ENCODE results near the gene NKX2-1.

The NKX2-1 gene

DNA sequence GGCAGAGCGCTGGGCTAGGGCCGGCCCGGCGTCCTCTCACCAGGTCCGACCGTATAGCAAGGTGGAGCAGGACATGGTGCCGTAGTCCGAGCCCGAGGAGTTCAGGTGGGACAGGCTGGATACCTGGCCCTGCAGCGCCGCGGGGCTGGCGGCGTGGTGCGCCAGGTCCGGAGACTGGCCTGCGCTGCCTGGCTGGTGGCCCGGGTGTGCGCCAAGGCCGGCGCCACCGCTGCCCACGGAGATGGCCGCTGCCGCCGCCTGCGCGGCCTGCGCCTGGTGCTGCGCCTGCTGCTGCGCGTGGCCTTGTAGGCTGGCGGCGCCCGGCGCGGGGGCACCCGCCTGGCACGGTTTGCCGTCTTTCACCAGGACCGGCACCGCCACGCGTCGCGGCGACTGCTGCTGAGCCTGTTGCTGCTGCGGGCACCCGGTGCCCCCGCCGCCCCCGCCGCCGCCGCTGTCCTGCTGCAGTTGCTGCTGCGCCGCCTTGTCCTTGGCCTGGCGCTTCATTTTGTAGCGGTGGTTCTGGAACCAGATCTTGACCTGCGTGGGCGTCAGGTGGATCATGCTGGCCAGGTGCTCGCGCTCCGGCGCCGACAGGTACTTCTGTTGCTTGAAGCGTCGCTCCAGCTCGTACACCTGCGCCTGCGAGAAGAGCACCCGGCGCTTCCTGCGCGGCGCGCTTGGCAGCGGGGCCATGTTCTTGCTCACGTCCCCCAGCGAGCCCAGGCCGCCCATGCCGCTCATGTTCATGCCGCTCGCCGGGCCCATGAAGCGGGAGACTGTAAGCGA, 2.6 kb downstream of the NKX2-1 start:
- no peak for FAIRE-seq

DNA sequence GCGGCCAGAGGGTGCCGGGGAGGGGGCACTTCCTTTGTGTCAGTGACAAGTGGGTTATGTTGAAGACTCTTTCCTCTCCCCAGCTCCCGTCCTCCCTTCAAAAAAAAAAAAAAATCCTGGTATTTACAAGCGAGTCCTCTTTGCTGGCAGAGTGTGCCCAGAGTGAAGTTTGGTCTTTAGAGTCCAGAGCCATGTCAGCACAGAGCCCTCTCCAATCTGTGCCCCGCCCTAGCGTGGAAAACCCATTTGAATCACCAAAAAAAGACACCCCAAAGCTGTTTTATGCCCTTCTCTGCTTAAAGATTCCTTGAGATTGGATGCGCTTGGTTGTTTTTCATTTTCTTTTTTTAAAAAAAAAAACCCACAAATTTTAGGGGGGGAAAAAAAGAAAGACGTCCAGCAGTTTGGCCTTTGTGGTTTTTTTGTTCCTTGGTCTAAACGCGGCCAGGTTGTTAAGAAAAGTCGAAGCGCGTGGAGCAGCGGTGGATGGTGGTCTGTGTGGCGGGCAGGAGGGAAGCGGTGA, 3.3 kb downstream of the NKX2-1 start:
- no peak for FAIRE-seq

GRCh38 chr14:36515896-36516718, 3.9 kb downstream of the NKX2-1 start:
- no peak for FAIRE-seq

- no peak for FAIRE-seq
Observed at GRCh38 chr14:36515105-36515593, 4.9 kb downstream of the NKX2-1 start.

GRCh38 chr14:36514278-36515104, 5.5 kb downstream of the NKX2-1 start:
- no peak for FAIRE-seq

GRCh38 chr14:36513451-36514277, 6.4 kb downstream of the NKX2-1 start:
- no peak for FAIRE-seq

DNA sequence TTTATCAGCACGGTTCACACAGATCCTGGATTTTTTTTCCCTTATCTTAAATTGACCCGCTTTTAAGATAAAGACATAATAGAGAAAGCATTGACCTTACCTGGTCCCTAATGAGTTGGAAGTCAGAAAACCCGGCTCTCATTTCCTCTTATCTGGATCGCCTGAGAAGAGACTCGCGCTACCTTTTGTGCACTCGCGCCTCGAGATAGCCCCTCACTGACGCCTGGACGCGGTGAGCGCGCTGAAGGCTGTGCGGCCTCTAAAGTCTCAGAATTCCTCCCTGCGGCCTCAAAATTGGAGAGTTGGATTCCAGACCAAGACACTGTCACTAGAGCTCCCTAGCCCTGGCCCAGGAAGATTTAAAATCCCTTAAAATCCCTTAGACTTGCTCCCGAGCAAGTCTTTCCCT, 7.0 kb downstream of the NKX2-1 start:
- no peak for FAIRE-seq

- FAIRE-seq = no peak
Observed at GRCh38 chr14:36512585-36513003, 7.4 kb downstream of the NKX2-1 start.

GRCh38 chr14:36511981-36512584, 7.9 kb downstream of the NKX2-1 start:
- FAIRE-seq = no peak

GRCh38 chr14:36510874-36511273, 9.2 kb downstream of the NKX2-1 start:
- FAIRE-seq = no peak

- no peak for FAIRE-seq
Observed at GRCh38 chr14:36510078-36510799, 9.8 kb downstream of the NKX2-1 start.

DNA sequence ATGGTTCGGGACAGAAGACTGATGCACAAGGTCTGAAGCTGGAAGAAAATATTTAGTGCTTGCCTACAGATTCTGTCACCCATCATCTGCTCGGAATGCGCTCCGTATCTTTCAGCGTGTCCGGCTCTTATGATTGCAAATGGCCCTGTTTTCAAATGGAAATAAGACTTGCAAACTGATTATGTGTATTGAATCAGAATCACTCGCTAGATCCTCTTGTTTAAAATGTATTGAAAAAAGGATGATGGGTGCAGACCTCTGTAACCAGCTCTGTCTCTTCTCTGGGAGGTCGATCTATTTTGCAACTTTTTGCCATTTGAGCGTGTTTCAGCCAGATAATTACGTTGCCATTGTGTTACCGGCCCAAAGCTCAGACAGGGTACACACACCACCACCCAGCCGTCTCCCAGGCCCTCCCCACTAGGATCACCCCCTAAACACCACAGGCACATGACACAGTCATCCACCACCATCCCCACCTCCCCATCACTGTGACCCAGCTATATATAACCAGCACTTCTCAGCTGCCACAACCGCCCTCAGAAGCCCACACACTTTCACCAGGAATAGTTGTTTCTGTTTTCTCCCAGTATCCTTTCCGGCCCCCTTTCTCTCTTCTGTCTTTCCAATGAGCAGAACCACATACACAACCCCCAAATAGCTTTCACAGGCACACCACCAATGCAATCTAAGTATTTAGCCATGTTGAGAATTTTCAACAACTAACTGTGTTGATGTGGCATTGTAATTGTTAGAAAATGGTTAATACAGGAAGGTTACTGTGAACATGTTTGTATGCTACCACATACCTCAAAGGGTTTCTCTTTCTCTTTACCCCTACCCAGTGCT, 10.7 kb downstream of the NKX2-1 start:
- no peak for FAIRE-seq

- FAIRE-seq = no peak
Observed at GRCh38 chr14:36508418-36509068, 11.5 kb downstream of the NKX2-1 start.

DNA sequence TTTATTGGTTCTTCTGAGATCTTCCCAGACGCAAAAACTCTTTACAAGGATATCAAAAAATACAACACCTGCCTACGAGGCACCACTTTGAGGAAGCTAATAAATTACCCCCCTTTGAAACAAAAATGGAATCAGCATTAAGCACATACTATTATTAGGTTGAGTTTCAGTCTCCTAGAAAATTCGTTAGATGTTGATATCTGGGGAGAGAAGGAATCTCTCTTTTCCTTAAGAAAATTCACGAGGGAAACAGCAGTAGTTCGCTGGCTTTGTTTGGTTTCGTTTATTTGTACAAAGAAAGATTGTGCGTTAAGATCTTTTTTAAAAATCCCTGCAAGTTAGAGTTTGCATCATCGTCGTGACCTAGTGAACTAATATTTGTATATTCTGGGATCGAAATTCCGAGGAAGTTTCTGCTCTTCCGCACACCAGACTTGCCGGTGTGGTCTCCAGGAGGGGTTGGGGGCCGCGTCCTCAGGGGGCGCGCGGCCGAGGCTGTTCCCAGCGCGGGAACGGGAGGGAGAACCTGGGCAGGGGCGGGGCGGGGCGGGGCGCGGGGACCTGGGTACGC, 12.1 kb downstream of the NKX2-1 start:
- no peak for FAIRE-seq

GRCh38 chr14:36506732-36507614, 13.1 kb downstream of the NKX2-1 start:
- FAIRE-seq = no peak

GRCh38 chr14:36505892-36506731, 13.9 kb downstream of the NKX2-1 start:
- no peak for FAIRE-seq
